T-cell (primary cell): Measurements from ENCODE around the gene ZNF507. TPM values are rescaled to one million over a fixed set of nuclear protein-coding genes. Genes with fewer than 3 reads are reported as not detected.

Source experiments
- ATAC-seq, 4 experiments: fragments of 200-7000 bp in 3 of 4; fragments of 150-1000 bp in 1 of 4; cut with Tn5 transposase; replicated peaks in 1 of 4; 1 replicate in 3 of 4; 2 replicates in 1 of 4; pipeline ENCODE4 v1.10.0; 2021; ENCODE audit warnings: moderate library complexity in 3 of 4, mild to moderate bottlenecking in 2 of 4, moderate number of reproducible peaks in 1 of 4
- CTCF ChIA-PET, 2 donors: fragments of 300-600 bp; sonication (Branson Sonifier 250); formaldehyde crosslinking; loops; one replicate each; lab custom pipeline; 2022; ENCODE audit warnings: antibody characterized with exemption in 2 of 2; lab: Charles Lee
- POLR2A ChIA-PET, 2 donors: fragments of 300-600 bp; sonication (Branson Sonifier 250); formaldehyde crosslinking; loops; one replicate each; lab custom pipeline; 2022; ENCODE audit warnings: antibody characterized with exemption in 2 of 2; lab: Charles Lee
- DNase-seq, 35 experiments: peaks; one replicate each; pipeline versions ENCODE4 v3.0.0 to v3.0.0-alpha.2; 2013 to 2023
- H3K27ac ChIP-seq: one replicate; pipeline ENCODE4 v1.5.1; 2013; ENCODE audit warnings: low read length
- H3K27me3 ChIP-seq, 2 experiments: replicated peaks in 1 of 2; 1 replicate in 1 of 2; 2 replicates in 1 of 2; pipeline versions ENCODE4 v1.6.1 to v1.7.0; 2013; ENCODE audit warnings: low read length in 1 of 2, mixed read lengths in 1 of 2; ENCODE audit not compliant: control insufficient read depth in 2 of 2, insufficient read depth in 2 of 2; ENCODE audit errors: extremely low read depth in 1 of 2
- H3K36me3 ChIP-seq, 2 donors: 1 replicate in 1 of 2; 2 replicates in 1 of 2; pipeline versions ENCODE4 v1.6.1 to v1.7.0; 2013; ENCODE audit warnings: low read length in 1 of 2; ENCODE audit not compliant: control insufficient read depth in 2 of 2, insufficient read depth in 1 of 2; ENCODE audit errors: extremely low read depth in 1 of 2
- H3K4me1 ChIP-seq, 2 experiments: 1 replicate in 1 of 2; 2 replicates in 1 of 2; pipeline versions ENCODE4 v1.6.1 to v1.7.0; 2013; ENCODE audit warnings: low read length in 2 of 2, mixed read lengths in 1 of 2; ENCODE audit not compliant: insufficient read depth in 2 of 2, control insufficient read depth in 1 of 2; ENCODE audit errors: extremely low read depth in 1 of 2
- H3K4me3 ChIP-seq, 2 donors: 1 replicate in 1 of 2; 2 replicates in 1 of 2; pipeline versions ENCODE4 v1.5.1 to v1.7.0; 2013; ENCODE audit warnings: mild to moderate bottlenecking in 2 of 2, low read length in 1 of 2, moderate library complexity in 1 of 2; ENCODE audit not compliant: control insufficient read depth in 1 of 2; ENCODE audit errors: extremely low read depth in 1 of 2
- H3K9me3 ChIP-seq: 2 replicates; pipeline ENCODE4 v1.7.0; 2013
- H3K27ac Mint-ChIP-seq, 2 donors: one replicate each; pipeline ENCODE4 v1.8.0; 2020 to 2021; ENCODE audit warnings: mild to moderate bottlenecking in 2 of 2, mixed read lengths in 2 of 2
- H3K27me3 Mint-ChIP-seq, 2 donors: one replicate each; pipeline ENCODE4 v1.8.0; 2021 to 2022; ENCODE audit warnings: mixed read lengths in 2 of 2
- H3K36me3 Mint-ChIP-seq: one replicate; pipeline ENCODE4 v1.8.0; 2021; ENCODE audit warnings: mixed read lengths
- H3K4me1 Mint-ChIP-seq, 3 donors: one replicate each; pipeline ENCODE4 v1.8.0; 2020 to 2022; ENCODE audit warnings: mixed read lengths in 3 of 3, mild to moderate bottlenecking in 1 of 3
- H3K4me3 Mint-ChIP-seq, 3 donors: one replicate each; pipeline ENCODE4 v1.8.0; 2020 to 2022; ENCODE audit warnings: mild to moderate bottlenecking in 3 of 3, mixed read lengths in 3 of 3, moderate library complexity in 3 of 3
- H3K9me3 Mint-ChIP-seq, 3 donors: one replicate each; pipeline ENCODE4 v1.8.0; 2020 to 2022; ENCODE audit warnings: mixed read lengths in 3 of 3
- WGBS: methylation state at CpG from one replicate; pipeline ENCODE4 v1.1.5; 2013; ENCODE audit warnings: missing lambda C conversion rate; ENCODE audit not compliant: insufficient coverage; 5-methylcytosine and 5-hydroxymethylcytosine counted together
- total RNA-seq, 35 experiments: library from RNA in 6 of 35; stranded (reverse) in 6 of 35; fragments of 120-200 nt in 1 of 35; gene quantifications; one replicate each; pipeline versions ENCODE4 v1.2.1 to v1.2.4 and lab custom pipeline; 2013 to 2026

The ZNF507 gene
- total RNA-seq, 5 donors from 2014 or later (not counting 1 experiment from before 2014, with no cell fraction given), result 32.6 to 38.2 (median 35.9) TPM

DNA sequence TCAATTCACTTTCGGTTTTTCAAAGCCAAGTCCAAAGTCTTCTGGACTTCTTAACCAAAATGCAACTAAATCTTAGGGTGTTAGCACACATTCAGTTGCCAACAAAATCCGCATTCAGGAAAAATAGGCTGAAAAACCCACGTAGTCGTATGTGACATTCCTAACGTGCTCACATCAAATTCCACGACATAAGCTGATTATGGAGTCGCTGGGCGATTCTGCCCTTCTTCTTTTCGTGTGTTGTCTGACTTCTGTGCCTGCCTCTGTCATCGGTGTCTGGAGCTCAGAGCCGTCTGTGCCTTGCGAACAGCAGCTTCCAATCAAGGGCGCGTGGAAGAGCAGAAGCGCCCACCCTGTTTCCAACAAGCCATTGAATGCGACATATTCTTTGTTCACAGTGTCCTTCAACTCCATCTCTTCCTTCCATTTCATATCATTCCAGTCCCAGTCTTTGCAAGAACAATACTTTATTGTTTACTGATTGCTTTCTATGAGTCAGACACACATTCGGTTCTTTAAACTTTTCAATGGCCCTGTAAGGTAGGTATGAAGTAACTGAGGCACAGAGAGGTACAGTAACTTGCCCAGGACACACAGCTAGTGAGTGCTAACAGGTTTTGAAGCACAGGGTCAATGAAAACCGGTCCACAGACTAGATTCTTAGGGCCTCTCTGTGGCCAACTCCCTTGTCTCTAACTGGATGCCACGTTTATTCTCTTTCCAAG lies 8.2 kb upstream of the ZNF507 start:
- POLR2A ChIA-PET, result interaction anchor here in 1 of 2 donors (0.5 kb wide), 1 partner anchor 8 kb away, joined by 4 read pairs; no protein-coding TSS in a partner anchor
- Histone ChIP-seq H3K27ac (no peak overlapping the region), H3K4me3 (no peak overlapping the region), H3K9me3 (no peaks in the 10 kb centered on the region), H3K27me3 (no peaks in the 10 kb centered on the region), H3K4me1 (no peaks in the 10 kb centered on the region), H3K36me3 (no peaks in the 10 kb centered on the region)
- Mint-ChIP-seq H3K36me3 (no peaks in the 10 kb centered on the region), H3K9me3 (no peaks in the 10 kb centered on the region), H3K27me3 (peaks cover 0 to under 1% of the 10 kb centered on the region in 2 donors), H3K27ac (no peak overlapping the region), H3K4me1 (no peaks in the 10 kb centered on the region), H3K4me3 (no peak overlapping the region)
- DNase-seq (no peak), ATAC-seq (no peak)
- 89% methylated on average over 19 of the region's 19 CpGs for WGBS
- CTCF ChIA-PET, result interaction anchor here (0.6 to 1.3 kb wide), 2 partner anchors 164 to 232 kb away, joined by 3 read pairs; no protein-coding TSS in a partner anchor

DNA sequence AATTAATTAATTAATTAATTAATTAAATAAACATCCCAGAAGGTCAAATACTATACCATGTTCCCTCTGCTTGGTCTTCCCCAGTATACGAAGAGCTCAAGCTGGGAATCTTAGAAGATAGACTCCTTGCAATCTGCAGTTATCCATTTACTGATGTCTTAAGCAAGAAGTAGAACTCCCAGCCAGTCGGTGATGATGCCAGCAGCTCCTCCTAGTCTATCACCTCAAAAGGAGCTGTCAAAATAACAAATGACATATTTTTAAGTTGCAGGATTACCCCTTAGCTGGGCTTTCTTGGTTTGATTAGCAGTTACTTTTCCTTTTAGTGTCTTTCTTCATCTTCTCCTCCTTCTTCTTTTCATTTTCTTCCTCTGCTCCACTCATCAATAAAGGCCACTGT lies 6.0 kb upstream of the ZNF507 start:
- Mint-ChIP-seq H3K9me3 (no peaks in the 10 kb centered on the region), H3K27ac (no peak overlapping the region), H3K27me3 (peaks cover 0 to 7% of the 10 kb centered on the region in 2 donors), H3K36me3 (no peaks in the 10 kb centered on the region), H3K4me3 (no peak overlapping the region), H3K4me1 (no peaks in the 10 kb centered on the region)
- Histone ChIP-seq H3K27me3 (peaks cover 0 to 6% of the 10 kb centered on the region in 2 experiments), H3K9me3 (no peaks in the 10 kb centered on the region), H3K36me3 (no peaks in the 10 kb centered on the region), H3K4me1 (no peaks in the 10 kb centered on the region), H3K4me3 (no peak overlapping the region), H3K27ac (no peak overlapping the region)
- ChIA-PET POLR2A (interaction anchor here (0.6 to 0.7 kb wide), 2 partner anchors 8 to 14 kb away, joined by 3 read pairs; no protein-coding TSS in a partner anchor), CTCF (interaction anchor here (0.6 to 1.0 kb wide), 2 partner anchors 230 to 234 kb away, joined by 3 read pairs; no protein-coding TSS in a partner anchor)
- 80% methylated on average over 1 of the region's 2 CpGs for WGBS
- no peak for DNase-seq
- ATAC-seq, result no peak

DNA sequence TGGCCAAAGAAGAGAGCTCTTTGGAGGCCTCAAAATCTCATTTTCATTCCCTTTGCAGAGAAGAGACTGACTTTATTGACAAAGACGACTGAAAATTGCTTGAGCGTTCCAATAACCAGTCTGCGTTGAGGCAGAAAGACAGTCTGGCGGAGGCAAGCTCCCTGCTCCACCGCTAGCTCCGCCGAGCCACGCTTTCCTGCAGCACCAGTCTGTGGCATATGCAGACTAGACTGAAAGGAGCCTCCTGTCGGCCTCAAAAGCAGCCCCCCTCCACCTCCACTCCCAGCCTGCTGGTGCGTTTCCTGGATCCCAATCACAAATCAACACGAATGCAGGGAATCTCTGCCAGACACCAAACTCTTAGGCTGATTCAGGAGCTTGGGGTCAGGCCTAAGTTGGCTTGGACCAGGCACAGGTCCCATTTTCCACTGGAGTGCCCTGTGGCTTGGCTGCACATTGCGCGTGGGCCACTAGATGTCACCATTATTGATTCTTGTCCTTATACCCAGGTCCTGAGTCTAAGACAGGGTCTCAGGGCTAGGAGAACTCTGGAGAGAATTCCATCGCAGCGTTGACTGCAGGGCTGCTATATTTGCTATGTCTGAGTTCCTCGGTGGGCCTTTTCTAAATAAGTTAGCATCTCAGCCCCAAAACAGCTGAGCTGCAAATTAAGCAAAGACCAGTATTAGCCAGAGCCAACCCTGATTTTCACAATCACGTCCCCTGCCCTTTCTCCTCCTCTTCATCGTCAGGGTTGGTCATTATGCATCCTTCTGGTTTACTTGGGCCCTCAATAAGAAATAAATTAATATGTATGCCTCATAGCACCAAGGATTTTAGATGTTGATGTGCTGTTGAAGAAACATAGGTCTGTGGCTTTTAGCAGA lies 5.2 kb upstream of the ZNF507 start:
- no peaks in the 10 kb centered on the region for H3K9me3 ChIP-seq
- Mint-ChIP-seq H3K36me3 (no peaks in the 10 kb centered on the region), H3K27ac (no peak overlapping the region), H3K27me3 (peaks cover 0 to 7% of the 10 kb centered on the region in 2 donors), H3K4me1 (peaks cover 0 to 3% (median 3%) of the 10 kb centered on the region in 3 donors), H3K9me3 (no peaks in the 10 kb centered on the region), H3K4me3 (no peak overlapping the region)
- ATAC-seq, result peak; percentile 75 to 81 (median 78)
- H3K27me3 ChIP-seq, result peaks cover 0 to 8% of the 10 kb centered on the region in 2 experiments
- ChIA-PET CTCF (interaction anchor here (0.7 to 0.9 kb wide), 3 partner anchors 49 to 434 kb away, joined by 3 read pairs; no protein-coding TSS in a partner anchor), POLR2A (interaction anchor here in 1 of 2 donors (0.7 kb wide), 1 partner anchor 8 kb away, joined by 3 read pairs; no protein-coding TSS in a partner anchor)
- H3K4me1 ChIP-seq, result peaks cover 0 to 4% of the 10 kb centered on the region in 2 experiments
- no peaks in the 10 kb centered on the region for H3K36me3 ChIP-seq
- 67% methylated on average over 16 of the region's 18 CpGs for WGBS
- no peak overlapping the region for H3K27ac ChIP-seq
- peak in 29 of 35 experiments; percentile 10 to 57 (median 29) for DNase-seq
- no peak overlapping the region for H3K4me3 ChIP-seq

DNA sequence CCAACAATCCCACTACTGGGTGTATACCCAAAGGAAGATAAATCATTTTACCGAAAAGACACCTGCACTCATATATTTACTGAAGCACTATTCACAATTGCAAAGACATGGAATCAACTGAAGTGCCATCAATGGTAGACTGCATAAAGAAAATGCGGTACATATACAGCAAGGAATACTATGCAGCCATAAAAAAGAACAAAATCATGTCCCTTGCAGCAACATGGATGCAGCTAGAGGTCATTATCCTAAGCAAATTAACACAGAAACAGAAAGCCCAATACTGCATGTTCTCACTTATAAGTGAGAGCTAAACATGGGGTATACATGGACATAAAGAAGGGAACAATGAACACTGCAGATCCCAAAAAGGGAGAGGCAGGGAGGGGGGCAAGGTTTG lies 2.7 kb upstream of the ZNF507 start:
- CTCF ChIA-PET, result no interaction called here

DNA sequence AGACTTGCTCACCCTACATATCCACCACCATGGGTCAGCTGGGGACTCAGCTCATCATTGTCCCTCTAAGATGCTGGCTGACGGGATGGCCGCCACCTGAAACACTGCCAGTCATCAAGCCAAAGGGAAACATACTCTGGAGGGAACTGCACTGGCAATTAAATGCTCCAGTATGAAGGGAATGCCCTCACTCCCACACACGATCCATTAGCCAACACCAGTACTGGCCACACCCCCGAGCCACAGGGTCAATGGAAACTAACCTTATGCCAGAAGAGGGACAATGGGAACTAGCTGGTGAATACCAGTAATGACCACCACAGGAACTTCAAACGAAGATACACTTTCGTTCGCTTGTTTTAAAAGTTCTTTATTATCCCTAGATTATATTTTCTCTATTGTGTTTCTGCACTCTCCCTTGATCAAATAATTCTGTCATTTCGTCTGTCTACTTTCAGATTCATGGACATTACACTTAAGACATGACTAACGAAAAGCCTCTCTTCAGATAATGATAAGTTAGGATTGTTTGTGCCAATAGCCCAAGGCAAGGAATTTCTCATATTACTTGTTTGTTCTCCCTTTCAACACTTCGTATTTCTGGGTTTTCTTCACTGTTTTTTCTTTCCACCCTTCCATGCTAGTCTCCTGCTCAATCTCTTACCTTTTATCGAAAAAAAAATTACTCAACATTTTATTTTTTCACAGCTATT lies 1.7 kb upstream of the ZNF507 start:
- Histone ChIP-seq H3K27me3 (peaks cover 0 to 9% of the 10 kb centered on the region in 2 experiments), H3K36me3 (peaks cover 0 to 9% of the 10 kb centered on the region in 2 donors), H3K4me1 (peaks cover 7 to 11% of the 10 kb centered on the region in 2 experiments), H3K27ac (no peak overlapping the region), H3K9me3 (no peaks in the 10 kb centered on the region), H3K4me3 (no peak overlapping the region)
- Mint-ChIP-seq H3K27me3 (peaks cover 0 to 7% of the 10 kb centered on the region in 2 donors), H3K4me3 (peak overlapping the region in 2 of 3 donors; percentile 35 to 86), H3K9me3 (no peaks in the 10 kb centered on the region), H3K27ac (no peak overlapping the region), H3K4me1 (peaks cover 20 to 30% (median 27%) of the 10 kb centered on the region in 3 donors), H3K36me3 (peaks cover 1% of the 10 kb centered on the region)
- POLR2A ChIA-PET, result interaction anchor here in 1 of 2 donors (0.5 to 0.6 kb wide), 2 partner anchors 9 to 20 kb away, joined by 3 read pairs; no protein-coding TSS in a partner anchor
- CTCF ChIA-PET, result interaction anchor here in 1 of 2 donors (0.9 kb wide), 1 partner anchor 54 kb away, joined by 4 read pairs; no protein-coding TSS in a partner anchor
- ATAC-seq (no peak), DNase-seq (no peak)
- 89% methylated on average over 5 of the region's 11 CpGs for WGBS

More for the DNA sequence above, 2.7 kb upstream of the ZNF507 start:
- Mint-ChIP-seq H3K27me3 (peaks cover 0 to 7% of the 10 kb centered on the region in 2 donors), H3K4me3 (no peak overlapping the region), H3K4me1 (peaks cover 15 to 22% (median 19%) of the 10 kb centered on the region in 3 donors), H3K9me3 (no peaks in the 10 kb centered on the region), H3K36me3 (no peaks in the 10 kb centered on the region), H3K27ac (no peak overlapping the region)
- Histone ChIP-seq H3K36me3 (peaks cover 0 to 2% of the 10 kb centered on the region in 2 donors), H3K27ac (no peak overlapping the region), H3K27me3 (peaks cover 0 to 9% of the 10 kb centered on the region in 2 experiments), H3K4me3 (no peak overlapping the region), H3K9me3 (no peaks in the 10 kb centered on the region), H3K4me1 (peaks cover 7 to 11% of the 10 kb centered on the region in 2 experiments)
- POLR2A ChIA-PET, result no interaction called here
- no peak for DNase-seq
- 100% methylated on average over 1 of the region's 2 CpGs for WGBS
- no peak for ATAC-seq
